Measurements from ENCODE around the gene SKAP2.

The SKAP2 gene

GRCh38 chr7:26743205-26743604 lies 121.2 kb downstream of the SKAP2 start:
- no peak for DNase-seq

- no peak for DNase-seq
Measured at GRCh38 chr7:26735976-26736600, 128.3 kb downstream of the SKAP2 start.

- DNase-seq = no peak
Measured at GRCh38 chr7:26729150-26729775, 135.1 kb downstream of the SKAP2 start.

- DNase-seq = no peak
Measured at GRCh38 chr7:26726051-26726450, 138.3 kb downstream of the SKAP2 start.

GRCh38 chr7:26724795-26725194 lies 139.6 kb downstream of the SKAP2 start:
- no peak for DNase-seq

DNA sequence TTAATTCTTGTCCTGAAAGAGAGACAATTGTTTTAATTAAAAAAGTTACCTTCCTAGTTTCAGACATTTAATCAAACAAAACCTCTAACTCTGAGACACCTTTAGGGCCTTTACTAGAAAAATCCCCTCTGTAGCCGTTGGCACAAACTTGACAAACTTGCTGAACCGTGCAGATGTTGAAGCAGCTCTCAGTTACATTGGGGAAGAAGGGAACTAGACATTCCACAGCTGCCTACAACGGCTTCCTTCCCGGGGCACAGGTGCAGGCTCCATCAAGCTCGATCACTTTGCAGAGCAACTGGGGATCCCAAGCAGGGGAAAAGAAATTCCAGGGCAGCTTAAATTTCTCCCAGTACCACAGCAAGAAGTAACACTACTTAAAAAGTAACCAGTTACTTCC lies 141.3 kb downstream of the SKAP2 start:
- no peak for DNase-seq

- DNase-seq = no peak
Measured at GRCh38 chr7:26721450-26721849, 142.9 kb downstream of the SKAP2 start.

- DNase-seq = no peak
Measured at GRCh38 chr7:26718063-26718462, 146.3 kb downstream of the SKAP2 start.

- DNase-seq = no peak
Measured at GRCh38 chr7:26714438-26714837, 150.0 kb downstream of the SKAP2 start.

DNA sequence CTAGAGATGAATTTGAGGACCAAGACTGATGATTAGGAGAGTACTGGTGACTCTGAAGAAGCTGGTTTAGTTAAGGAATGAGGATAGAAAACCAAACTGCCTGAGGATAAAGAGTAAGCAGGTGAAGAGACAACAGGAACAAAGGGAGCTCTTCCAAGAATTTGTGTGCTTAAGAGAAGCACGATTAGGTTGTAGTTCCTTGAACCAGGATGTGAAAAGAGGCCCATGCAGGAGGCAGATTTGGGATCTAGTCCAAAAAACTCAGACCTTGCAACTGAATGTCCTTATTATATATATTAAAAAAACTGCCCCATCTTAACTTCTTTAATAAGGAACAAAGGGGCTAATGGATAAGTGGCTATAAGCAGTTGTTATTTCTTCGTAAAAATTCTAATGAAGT lies 150.4 kb downstream of the SKAP2 start:
- no peak for DNase-seq

DNA sequence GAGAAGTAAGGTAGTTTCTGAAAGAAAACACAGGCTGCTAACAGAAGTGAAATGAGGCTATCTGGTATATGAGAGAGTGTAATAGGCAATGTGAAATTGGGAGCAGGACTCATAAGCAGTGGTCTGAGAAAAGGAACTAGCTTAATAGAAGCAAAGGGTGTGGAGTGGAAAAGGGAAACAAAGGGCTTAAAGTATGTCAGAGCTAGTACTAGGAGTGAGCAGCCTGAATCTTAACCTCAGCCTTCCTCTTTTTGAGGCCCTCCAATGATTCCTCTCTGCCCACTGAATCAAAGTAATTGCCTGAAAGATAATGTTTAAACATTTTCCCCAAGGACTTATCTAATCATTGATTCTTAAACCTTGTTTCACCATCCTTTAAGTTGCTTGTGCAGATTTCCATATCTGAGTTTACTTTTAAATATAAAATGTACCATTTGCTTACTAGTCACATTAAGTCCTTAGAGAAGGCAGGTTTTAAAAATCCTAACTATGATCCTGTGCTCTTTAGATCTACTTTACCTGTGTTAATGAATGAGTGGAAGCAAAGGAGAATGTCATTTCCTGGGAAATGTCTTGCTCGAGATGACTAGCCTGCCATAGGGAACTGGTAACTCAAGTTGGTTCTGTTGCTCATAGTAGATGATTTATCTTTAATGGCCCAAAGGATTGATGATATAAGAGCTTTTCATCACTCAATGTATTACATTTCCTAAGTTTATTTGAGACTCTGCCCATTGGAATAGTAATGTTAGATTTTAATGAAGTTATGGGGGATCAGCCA lies 155.0 kb downstream of the SKAP2 start:
- no peak for DNase-seq

GRCh38 chr7:26705567-26705966 lies 158.8 kb downstream of the SKAP2 start:
- no peak for DNase-seq

DNA sequence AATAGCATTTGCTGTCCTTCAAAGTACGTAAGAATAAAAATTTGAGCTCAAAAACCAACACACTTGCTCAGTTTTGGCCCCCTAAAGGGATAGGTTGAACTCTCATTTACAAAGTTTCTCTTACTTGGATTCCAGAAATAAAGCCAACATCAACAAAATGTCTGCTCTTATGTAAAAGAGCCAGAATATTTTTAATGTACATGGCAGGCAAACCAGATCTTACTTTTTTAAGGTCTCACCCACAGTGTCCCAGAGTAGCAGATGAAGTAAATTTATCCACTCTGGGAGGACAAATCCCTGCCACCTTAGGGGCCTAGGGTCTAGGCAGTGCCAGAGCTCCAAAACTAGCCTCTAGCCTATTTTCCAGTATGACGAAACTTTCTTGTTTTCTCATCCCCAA lies 159.6 kb downstream of the SKAP2 start:
- DNase-seq = no peak

- DNase-seq = no peak
Measured at GRCh38 chr7:26704036-26704435, 160.4 kb downstream of the SKAP2 start.

DNA sequence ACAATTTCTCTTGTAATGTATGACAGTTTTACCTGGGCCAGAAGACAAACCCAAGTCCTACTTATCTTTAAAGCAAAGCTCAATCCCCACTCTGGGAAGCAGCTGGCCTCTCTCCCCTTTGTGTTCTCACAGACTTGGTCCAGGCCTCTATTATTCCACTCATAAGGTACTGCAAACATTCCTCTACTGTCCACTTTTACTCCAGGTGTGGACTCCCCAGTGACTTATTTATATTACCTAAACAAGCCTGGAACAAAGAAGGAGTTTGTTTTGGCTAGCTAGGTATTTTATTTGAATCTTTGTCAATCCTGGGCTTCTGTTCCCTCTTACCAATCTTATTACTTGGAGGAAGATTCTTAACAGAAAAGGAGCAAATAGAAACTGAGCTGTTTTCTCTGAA lies 163.5 kb downstream of the SKAP2 start:
- DNase-seq = no peak

DNA sequence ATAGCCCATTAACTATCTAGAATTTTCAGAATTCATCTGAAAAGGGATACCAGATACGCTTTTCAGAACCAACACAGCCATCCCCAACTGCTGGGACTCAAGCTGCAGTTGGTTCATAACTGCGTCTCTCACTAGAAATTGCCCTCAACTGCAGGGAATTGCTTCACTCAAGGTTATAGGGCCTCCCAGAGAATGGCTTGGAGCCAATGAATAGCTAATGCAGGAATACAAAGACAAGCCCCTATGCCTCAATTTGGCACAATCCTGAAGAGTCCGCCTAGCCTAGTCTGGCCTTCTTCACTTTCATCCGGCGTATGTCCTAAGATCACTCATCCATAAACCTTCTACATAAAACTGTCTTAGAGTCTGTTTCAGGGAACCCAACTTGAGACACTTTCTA lies 164.0 kb downstream of the SKAP2 start:
- DNase-seq = no peak

DNA sequence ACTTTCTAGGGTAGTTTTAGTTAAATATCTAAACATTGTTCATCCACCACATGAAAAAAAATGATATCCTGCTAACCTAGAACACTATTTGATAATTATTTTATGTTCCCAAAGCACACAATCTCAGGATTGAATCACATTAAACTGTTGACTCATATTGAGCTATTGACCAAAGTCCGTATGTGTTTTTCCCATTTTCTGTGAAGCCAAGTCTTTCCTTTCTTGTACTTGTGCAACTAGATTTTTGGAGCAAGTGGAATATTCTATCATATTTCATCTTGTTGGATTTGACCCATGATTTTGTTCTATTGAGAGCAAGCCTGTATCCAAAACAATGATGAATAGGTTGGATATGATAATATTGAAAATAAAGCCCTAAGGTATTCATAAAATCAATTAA lies 164.6 kb downstream of the SKAP2 start:
- no peak for DNase-seq

DNA sequence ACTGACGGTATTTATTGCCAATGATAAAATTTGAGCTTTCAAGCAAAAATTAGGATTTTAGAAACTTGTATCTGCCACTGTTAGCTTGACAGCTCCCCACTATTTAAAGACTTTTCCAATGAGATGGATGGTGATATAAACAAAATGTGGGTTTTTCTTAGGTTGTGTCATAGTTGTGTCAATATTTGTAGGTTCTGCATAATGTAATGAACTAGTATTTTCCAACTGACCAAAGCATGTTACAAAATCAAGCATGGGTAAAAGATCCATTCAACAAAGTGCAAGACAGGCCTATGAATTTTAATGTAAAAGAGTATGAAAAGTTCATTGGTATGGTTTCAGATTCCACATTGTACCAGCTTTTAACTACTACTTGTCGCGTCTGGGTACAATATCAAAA lies 165.6 kb downstream of the SKAP2 start:
- no peak for DNase-seq

GRCh38 chr7:26698194-26698593 lies 166.2 kb downstream of the SKAP2 start:
- DNase-seq = no peak

- no peak for DNase-seq
Measured at GRCh38 chr7:26696978-26697377, 167.4 kb downstream of the SKAP2 start.

- DNase-seq = no peak
Measured at GRCh38 chr7:26696161-26696560, 168.2 kb downstream of the SKAP2 start.

DNA sequence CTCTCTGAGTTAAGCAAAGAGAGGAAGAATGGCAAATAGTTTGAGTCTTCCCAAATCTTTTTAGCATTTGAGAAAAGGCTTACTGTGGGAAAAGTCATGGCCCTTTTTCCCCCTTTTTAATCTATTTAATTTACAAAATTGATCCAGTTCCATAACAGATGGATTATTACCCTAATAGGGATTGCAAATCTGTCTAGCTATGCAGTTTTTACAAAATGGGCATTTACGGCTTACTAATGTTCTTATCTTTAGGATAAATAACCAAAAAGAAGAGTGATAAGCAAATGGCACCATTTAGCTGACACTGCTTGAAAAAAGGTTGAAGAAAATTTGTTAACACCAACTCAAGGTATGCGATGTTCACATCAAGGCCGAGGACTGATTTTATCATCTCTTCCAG lies 169.7 kb downstream of the SKAP2 start:
- no peak for DNase-seq

DNA sequence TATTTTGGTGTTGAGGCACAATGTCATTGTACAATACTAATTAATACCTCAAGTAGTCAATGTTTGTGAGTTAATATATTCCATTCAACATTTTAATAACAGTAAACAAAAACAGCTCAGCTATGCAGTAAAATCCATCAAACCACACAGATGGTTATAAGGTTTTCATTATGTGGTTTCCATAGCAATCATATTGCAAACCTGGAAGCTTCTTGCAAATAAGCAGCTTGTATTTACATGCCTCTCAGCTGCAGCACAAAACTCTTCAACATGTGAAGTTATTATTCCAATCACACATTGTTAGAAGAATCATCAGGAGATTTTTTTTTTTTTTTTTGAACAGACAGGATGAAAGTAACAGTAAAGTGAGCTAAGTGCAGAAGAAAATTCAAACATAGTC lies 170.2 kb downstream of the SKAP2 start:
- no peak for DNase-seq

DNA sequence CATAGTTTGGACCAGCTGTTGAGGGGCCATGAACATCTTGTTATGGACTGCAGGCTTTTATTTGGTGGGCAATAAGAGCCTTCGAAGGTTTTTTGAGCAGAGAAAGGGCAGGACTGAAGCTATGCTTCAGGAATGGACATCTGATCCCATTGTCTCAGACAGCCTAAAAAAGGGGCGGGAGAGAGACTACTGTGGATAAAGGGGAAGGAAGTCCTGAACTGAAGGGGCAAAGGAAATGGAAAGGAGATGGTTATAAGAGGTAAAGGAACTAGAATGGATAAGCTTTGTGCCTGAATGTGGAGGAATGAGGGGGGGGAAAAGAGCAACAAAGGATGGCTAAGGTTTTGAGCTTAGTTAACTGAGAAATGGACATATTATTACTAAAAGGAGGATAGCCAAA lies 172.5 kb downstream of the SKAP2 start:
- no peak for DNase-seq
